Prostate gland (tissue), 2 donors: ENCODE results near the gene PLA2G4A. TPM values are rescaled to one million over a fixed set of nuclear protein-coding genes. Genes with fewer than 3 reads are reported as not detected.

ENCODE experiments used
- DNase-seq: peaks from one replicate; pipeline ENCODE4 v3.0.0-alpha.2; 2019; ENCODE audit warnings: low spot score
- H3K27ac ChIP-seq, 2 donors: fragments of 200-600 bp; sonication (generic); 2 replicates each; pipeline ENCODE4 v1.5.1; 2017 to 2019
- H3K27me3 ChIP-seq: fragments of 200-600 bp; sonication (generic); replicated peaks from 2 replicates; pipeline ENCODE4 v1.5.1; 2019; ENCODE audit not compliant: insufficient read depth
- H3K36me3 ChIP-seq, 2 donors: fragments of 200-600 bp; sonication (generic); 1 replicate in 1 of 2; 2 replicates in 1 of 2; pipeline versions ENCODE4 v1.5.1 to v1.8.1; 2017 to 2019
- H3K4me1 ChIP-seq: fragments of 200-600 bp; sonication (generic); replicated peaks from 2 replicates; pipeline ENCODE4 v1.5.1; 2019
- H3K4me3 ChIP-seq, 2 donors: fragments of 200-600 bp; sonication (generic); 2 replicates each; pipeline ENCODE4 v1.5.1; 2017 to 2019
- H3K9me3 ChIP-seq: fragments of 200-600 bp; sonication (generic); 2 replicates; pipeline ENCODE4 v1.5.1; 2017
- POLR2A ChIP-seq: fragments of 450-650 bp; IDR thresholded peaks from one replicate; pipeline ENCODE4 v1.6.1; 2016; ENCODE audit warnings: antibody characterized with exemption, mild to moderate bottlenecking
- POLR2AphosphoS5 ChIP-seq: sonication (generic); formaldehyde crosslinking; IDR thresholded peaks from one replicate; pipeline ENCODE4 v1.6.1; 2017; ENCODE audit warnings: antibody characterized with exemption
- WGBS: methylation state at CpG from one replicate; pipeline ENCODE4 v1.1.5; 2018; 5-methylcytosine and 5-hydroxymethylcytosine counted together
- intact Hi-C: fragments of 100-400 bp; cut with DNase I; formaldehyde crosslinking; loops from one replicate; pipeline ENCODE4 v1.14.2; 2022
- total RNA-seq, 2 donors: library from RNA; depleted of rRNA; stranded (reverse); fragments of >200 nt; gene quantifications; one replicate each; pipeline ENCODE4 v1.1.0, GENCODE V29; 2016
- TF ChIP-seq, protein P1 (sequence below), 4 experiments: fragments of 200-600 bp in 2 of 4; fragments of 450-650 bp in 2 of 4; sonication (generic) in 2 of 4; IDR thresholded peaks; 1 replicate in 3 of 4; 2 replicates in 1 of 4; pipeline ENCODE4 v1.5.1; 2016 to 2019; ENCODE audit warnings: antibody characterized with exemption in 4 of 4, mild to moderate bottlenecking in 2 of 4, moderate library complexity in 2 of 4

Gene PLA2G4A
- total RNA-seq, 2 donors from 2014 or later = 6.1 to 8.8 TPM

GRCh38 chr1:186900539-186901237 is 71.9 kb downstream of the PLA2G4A start:
- Histone ChIP-seq H3K27me3 (no peaks in the 10 kb centered on the region), H3K27ac (peak overlapping the region in 1 of 2 donors; percentile 5), H3K4me1 (no peaks in the 10 kb centered on the region), H3K9me3 (no peaks in the 10 kb centered on the region), H3K4me3 (no peak overlapping the region), H3K36me3 (no peaks in the 10 kb centered on the region)
- DNase-seq = no peak
- intact Hi-C loops = no loop called here
- 58% methylated on average over 5 of the region's 5 CpGs for WGBS
- TF ChIP-seq, protein P1, sequence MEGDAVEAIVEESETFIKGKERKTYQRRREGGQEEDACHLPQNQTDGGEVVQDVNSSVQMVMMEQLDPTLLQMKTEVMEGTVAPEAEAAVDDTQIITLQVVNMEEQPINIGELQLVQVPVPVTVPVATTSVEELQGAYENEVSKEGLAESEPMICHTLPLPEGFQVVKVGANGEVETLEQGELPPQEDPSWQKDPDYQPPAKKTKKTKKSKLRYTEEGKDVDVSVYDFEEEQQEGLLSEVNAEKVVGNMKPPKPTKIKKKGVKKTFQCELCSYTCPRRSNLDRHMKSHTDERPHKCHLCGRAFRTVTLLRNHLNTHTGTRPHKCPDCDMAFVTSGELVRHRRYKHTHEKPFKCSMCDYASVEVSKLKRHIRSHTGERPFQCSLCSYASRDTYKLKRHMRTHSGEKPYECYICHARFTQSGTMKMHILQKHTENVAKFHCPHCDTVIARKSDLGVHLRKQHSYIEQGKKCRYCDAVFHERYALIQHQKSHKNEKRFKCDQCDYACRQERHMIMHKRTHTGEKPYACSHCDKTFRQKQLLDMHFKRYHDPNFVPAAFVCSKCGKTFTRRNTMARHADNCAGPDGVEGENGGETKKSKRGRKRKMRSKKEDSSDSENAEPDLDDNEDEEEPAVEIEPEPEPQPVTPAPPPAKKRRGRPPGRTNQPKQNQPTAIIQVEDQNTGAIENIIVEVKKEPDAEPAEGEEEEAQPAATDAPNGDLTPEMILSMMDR (IDR thresholded peaks at IDR 0.05) = no peak
- TF ChIP-seq POLR2A (no peak), POLR2AphosphoS5 (no peak)

- Histone ChIP-seq H3K9me3 (no peaks in the 10 kb centered on the region), H3K27ac (no peak overlapping the region), H3K4me1 (no peaks in the 10 kb centered on the region), H3K4me3 (no peak overlapping the region), H3K27me3 (no peaks in the 10 kb centered on the region), H3K36me3 (no peaks in the 10 kb centered on the region)
- no peak for DNase-seq
- intact Hi-C loops = no loop called here
- TF ChIP-seq POLR2A (no peak), POLR2AphosphoS5 (no peak)
- TF ChIP-seq, protein P1 (IDR thresholded peaks at IDR 0.05) = no peak
Observed at GRCh38 chr1:186901631-186902030, 72.9 kb downstream of the PLA2G4A start.

- no peak for TF ChIP-seq POLR2A
- TF ChIP-seq, protein P1 (IDR thresholded peaks at IDR 0.05) = no peak
- no peak for TF ChIP-seq POLR2AphosphoS5
- no peaks in the 10 kb centered on the region for H3K9me3 ChIP-seq
- WGBS = 81% methylated on average over 7 of the region's 7 CpGs
- no peak overlapping the region for H3K4me3 ChIP-seq
- no peaks in the 10 kb centered on the region for H3K27me3 ChIP-seq
- no peaks in the 10 kb centered on the region for H3K4me1 ChIP-seq
- no peak for DNase-seq
- intact Hi-C loops = no loop called here
- H3K27ac ChIP-seq = no peak overlapping the region
- no peaks in the 10 kb centered on the region for H3K36me3 ChIP-seq
Observed at GRCh38 chr1:186903374-186904136, 74.8 kb downstream of the PLA2G4A start.

DNA sequence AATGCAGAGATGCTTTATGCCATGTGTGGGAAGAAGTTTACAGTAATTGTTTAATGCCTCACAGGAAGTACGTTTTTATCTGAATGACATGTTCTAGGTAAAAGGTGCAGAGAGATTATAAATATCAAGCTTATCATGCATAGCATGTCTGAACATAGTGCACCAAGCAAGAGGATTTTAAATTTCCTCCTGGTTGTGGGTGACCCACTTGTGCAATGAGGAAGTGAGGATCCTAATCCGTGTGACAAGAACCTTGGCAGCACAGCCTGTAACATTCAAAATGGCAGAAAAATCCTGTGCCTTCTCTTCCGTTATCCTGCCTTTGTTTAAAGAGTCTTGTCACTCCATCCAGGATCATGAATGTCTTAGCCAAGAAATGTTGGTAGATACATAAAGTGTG is 75.6 kb downstream of the PLA2G4A start:
- TF ChIP-seq POLR2AphosphoS5 = no peak

GRCh38 chr1:186905561-186905960 is 76.8 kb downstream of the PLA2G4A start:
- H3K9me3 ChIP-seq = no peaks in the 10 kb centered on the region
- no peak overlapping the region for H3K4me3 ChIP-seq
- no peak overlapping the region for H3K27ac ChIP-seq
- intact Hi-C loops = no loop called here
- H3K4me1 ChIP-seq = no peaks in the 10 kb centered on the region
- H3K36me3 ChIP-seq = no peaks in the 10 kb centered on the region
- WGBS = 65% methylated on average over 1 of the region's 1 CpG
- H3K27me3 ChIP-seq = no peaks in the 10 kb centered on the region
- TF ChIP-seq POLR2A (no peak), POLR2AphosphoS5 (no peak)
- TF ChIP-seq, protein P1 (IDR thresholded peaks at IDR 0.05) = no peak
- DNase-seq = no peak

More for the DNA sequence above, 75.6 kb downstream of the PLA2G4A start:
- intact Hi-C loops = no loop called here
- H3K36me3 ChIP-seq = no peaks in the 10 kb centered on the region
- H3K4me1 ChIP-seq = no peaks in the 10 kb centered on the region
- DNase-seq = no peak
- no peaks in the 10 kb centered on the region for H3K9me3 ChIP-seq
- 19% methylated on average over 3 of the region's 3 CpGs for WGBS
- H3K27ac ChIP-seq = no peak overlapping the region
- H3K4me3 ChIP-seq = no peak overlapping the region
- H3K27me3 ChIP-seq = no peaks in the 10 kb centered on the region
